ENCODE measurements around the gene ELAVL2.

The ELAVL2 gene

DNA sequence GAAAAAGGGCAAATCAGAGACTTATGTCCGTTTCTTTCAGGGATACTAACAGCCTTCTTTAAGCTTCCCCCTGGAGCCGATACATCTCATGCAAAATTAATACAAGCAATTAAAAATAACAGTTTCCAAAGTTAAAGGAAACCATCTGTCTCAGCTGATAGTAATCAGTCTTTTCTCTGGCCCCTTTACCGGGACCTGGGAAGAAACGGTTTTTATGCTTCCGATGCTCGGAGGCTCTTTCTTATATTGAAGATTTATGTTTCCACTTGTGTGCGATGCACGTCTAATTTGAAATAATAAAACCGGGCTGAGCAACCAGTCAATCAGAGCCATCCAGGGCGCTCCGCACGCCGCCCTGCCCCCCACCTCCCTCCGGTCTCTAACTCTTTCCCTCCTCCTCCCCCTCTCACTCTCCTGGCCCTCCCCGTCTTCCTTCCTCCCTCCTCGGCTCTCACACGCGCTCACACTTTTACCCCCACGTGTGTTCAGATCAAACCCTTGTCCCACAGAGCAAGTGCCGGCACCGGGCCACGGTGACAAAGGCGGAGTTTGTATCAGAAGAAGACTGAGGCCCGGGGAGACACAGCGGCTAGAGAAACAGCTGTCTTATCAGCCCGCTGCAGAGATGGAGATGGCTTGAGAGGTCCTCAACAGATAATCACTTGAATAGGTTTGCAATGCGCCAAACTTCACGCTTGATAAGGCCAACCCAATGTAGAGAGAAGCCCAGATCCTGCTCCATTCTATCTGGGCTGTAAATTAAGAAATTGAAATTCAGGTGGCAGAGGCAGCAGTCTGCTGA is 5.1 kb upstream of the ELAVL2 start:
- Histone ChIP-seq H3K27ac (ENCODE audit: low read depth, low read length) (no peak overlapping the region), H3K9ac (ENCODE audit: low read length in 5 of 5) (no peak overlapping the region), H3K4me3 (ENCODE audit: low read depth in 1 of 5, low read length in 5 of 5) (no peak overlapping the region), H3K27me3 (ENCODE audit: control insufficient read depth in 5 of 5, insufficient read depth in 4 of 5, low read length in 5 of 5) (peaks cover 16 to 46% (median 32%) of the 10 kb centered on the region in 5 donors), H3K4me1 (ENCODE audit: control insufficient read depth in 5 of 5, insufficient read depth in 5 of 5, low read length in 5 of 5) (peaks cover 0 to 6% (median 3%) of the 10 kb centered on the region in 5 donors), H3K36me3 (ENCODE audit: control insufficient read depth in 5 of 5, insufficient read depth in 5 of 5, low read length in 5 of 5) (no peaks in the 10 kb centered on the region), H3K9me3 (ENCODE audit: control insufficient read depth in 5 of 5, low read length in 5 of 5) (peaks cover 0 to 3% (median 0%) of the 10 kb centered on the region in 5 donors)

DNA sequence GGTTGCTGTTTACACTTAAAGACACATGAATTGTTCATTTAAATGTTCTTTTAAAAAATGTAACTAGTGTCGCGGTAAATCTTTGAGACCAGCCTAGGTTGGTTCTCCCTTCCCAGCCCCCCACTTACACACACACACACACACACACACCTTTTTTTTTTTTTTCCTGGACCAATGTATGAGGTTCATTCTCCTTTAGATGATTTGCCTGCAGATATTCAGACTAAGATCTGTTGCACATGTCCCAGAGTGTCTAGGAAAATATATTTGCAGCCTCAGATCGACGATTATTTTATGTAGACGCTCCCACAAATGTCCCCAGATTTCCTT is 4.4 kb upstream of the ELAVL2 start:
- Histone ChIP-seq H3K36me3 (ENCODE audit: control insufficient read depth in 5 of 5, insufficient read depth in 5 of 5, low read length in 5 of 5) (no peaks in the 10 kb centered on the region), H3K9me3 (ENCODE audit: control insufficient read depth in 5 of 5, low read length in 5 of 5) (peaks cover 0 to 3% (median 0%) of the 10 kb centered on the region in 5 donors), H3K9ac (ENCODE audit: low read length in 5 of 5) (no peak overlapping the region), H3K4me1 (ENCODE audit: control insufficient read depth in 5 of 5, insufficient read depth in 5 of 5, low read length in 5 of 5) (peaks cover 0 to 12% (median 6%) of the 10 kb centered on the region in 5 donors), H3K27me3 (ENCODE audit: control insufficient read depth in 5 of 5, insufficient read depth in 4 of 5, low read length in 5 of 5) (peaks cover 20 to 51% (median 35%) of the 10 kb centered on the region in 5 donors), H3K4me3 (ENCODE audit: low read depth in 1 of 5, low read length in 5 of 5) (no peak overlapping the region), H3K27ac (ENCODE audit: low read depth, low read length) (no peak overlapping the region)

DNA sequence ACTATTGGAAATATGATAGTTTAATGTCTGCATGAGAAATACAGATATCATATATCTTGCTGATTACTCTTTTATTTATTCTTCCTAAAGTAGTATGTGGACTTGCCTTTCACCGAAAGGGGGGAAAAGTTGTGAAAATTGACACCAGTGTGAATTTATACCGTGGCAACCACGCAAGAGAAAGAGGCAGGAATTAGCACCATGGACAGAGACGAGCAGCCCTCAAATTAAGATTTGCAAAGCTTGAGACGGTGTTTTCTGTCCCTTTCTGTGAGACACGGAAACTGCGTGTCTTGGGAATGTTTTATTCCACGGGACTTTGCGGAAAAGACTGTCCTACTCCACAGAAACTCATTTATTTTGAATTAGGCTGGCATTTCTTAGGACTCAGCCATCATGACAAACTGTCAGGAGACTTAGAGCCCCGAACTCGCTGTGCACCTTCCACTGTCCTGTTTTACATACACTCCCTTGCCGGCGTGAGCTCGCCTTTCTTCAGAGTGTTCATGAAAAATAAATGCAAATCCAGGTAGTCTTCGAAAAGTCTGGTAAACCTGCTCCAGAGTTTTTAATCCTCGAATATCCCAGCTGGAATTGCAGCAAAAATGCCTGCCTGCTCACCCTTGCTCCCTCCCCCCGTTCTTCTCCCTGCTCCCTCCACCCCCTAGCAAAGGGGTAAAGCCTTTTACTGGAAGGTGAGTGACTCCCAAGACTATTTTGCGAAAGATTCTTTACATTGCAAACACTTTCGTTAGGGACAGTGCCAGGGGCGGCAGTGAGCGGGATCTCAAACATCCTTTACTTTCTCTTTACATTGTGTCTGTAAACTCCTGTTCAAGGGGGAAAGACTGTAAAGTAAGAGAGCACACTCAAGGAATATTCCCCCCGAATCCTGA is 3.8 kb upstream of the ELAVL2 start:
- Histone ChIP-seq H3K9me3 (ENCODE audit: control insufficient read depth in 5 of 5, low read length in 5 of 5) (peaks cover 0 to 3% (median 0%) of the 10 kb centered on the region in 5 donors), H3K36me3 (ENCODE audit: control insufficient read depth in 5 of 5, insufficient read depth in 5 of 5, low read length in 5 of 5) (no peaks in the 10 kb centered on the region), H3K4me3 (ENCODE audit: low read depth in 1 of 5, low read length in 5 of 5) (no peak overlapping the region), H3K27me3 (ENCODE audit: control insufficient read depth in 5 of 5, insufficient read depth in 4 of 5, low read length in 5 of 5) (peaks cover 24 to 57% (median 41%) of the 10 kb centered on the region in 5 donors), H3K4me1 (ENCODE audit: control insufficient read depth in 5 of 5, insufficient read depth in 5 of 5, low read length in 5 of 5) (peaks cover 0 to 18% (median 11%) of the 10 kb centered on the region in 5 donors), H3K9ac (ENCODE audit: low read length in 5 of 5) (no peak overlapping the region), H3K27ac (ENCODE audit: low read depth, low read length) (no peak overlapping the region)

DNA sequence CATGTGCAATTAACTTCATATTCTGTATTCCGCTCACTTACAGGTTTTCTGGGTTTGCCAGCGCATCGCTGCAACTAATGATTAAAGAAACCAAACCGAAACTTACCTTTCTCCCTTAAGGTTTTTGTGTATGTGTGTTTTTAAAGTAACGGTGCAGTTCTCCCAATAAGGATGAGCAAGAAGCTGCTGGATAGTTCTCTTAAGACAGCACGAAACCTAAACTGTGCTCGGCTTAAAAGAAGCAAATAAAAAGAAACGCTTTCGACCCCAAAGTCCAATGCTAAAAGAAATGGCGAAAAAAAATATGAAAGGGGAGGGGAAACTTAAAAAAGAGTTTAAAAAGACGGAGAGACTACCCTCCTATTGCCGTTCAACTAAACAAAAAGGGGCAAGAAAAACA is 340 bp downstream of the ELAVL2 start:
- peaks cover 53 to 79% (median 64%) of the 10 kb centered on the region in 5 donors for H3K27me3 ChIP-seq (ENCODE audit: control insufficient read depth in 5 of 5, insufficient read depth in 4 of 5, low read length in 5 of 5)
- no peak overlapping the region for H3K27ac ChIP-seq (ENCODE audit: low read depth, low read length)
- no peaks in the 10 kb centered on the region for H3K36me3 ChIP-seq (ENCODE audit: control insufficient read depth in 5 of 5, insufficient read depth in 5 of 5, low read length in 5 of 5)
- H3K9ac ChIP-seq (ENCODE audit: low read length in 5 of 5): no peak overlapping the region
- H3K9me3 ChIP-seq (ENCODE audit: control insufficient read depth in 5 of 5, low read length in 5 of 5): peaks cover 0 to 3% (median 0%) of the 10 kb centered on the region in 5 donors
- H3K4me1 ChIP-seq (ENCODE audit: control insufficient read depth in 5 of 5, insufficient read depth in 5 of 5, low read length in 5 of 5): peaks cover 0 to 36% (median 31%) of the 10 kb centered on the region in 5 donors
- H3K4me3 ChIP-seq (ENCODE audit: low read depth in 1 of 5, low read length in 5 of 5): peak overlapping the region; percentile 38 to 68 (median 58)

DNA sequence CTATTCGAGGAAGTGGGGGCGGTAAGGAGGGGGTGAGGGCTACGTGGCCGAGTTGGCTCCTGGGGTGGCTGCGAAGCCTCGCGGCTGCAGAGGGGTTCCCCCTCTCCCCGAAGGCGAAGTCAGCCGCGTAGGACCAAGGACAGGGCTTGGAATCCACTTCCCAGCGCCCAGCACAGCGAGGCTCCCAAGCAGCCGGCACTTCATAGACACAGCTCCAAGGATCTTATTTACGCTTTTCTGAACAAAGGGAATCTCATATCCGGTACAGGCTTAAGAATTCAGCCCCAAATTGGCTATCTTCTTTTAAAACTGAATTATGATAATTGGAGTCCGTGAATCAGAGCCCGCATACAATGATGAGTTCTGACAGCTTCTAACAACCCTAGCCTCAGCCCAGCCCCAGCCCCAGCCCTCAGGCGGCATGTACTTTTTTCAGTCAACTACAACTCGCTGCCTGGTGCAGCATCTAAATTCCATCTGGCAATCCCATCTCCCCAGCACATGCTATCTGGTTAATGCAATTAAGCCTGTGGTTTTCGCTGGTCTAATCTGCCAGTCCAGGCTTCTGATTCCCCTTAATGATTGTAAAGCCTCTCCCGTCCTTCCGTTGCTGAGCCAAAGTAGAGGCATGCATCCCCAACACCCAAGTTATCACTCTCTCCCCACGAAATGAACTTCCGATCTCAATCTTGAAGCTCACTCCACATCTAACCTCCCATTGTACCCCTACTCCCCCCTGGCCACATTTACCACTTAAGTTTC is 1.0 kb downstream of the ELAVL2 start:
- Histone ChIP-seq H3K9ac (ENCODE audit: low read length in 5 of 5) (peak overlapping the region in 1 of 5 donors; percentile 24), H3K27me3 (ENCODE audit: control insufficient read depth in 5 of 5, insufficient read depth in 4 of 5, low read length in 5 of 5) (peaks cover 50 to 75% (median 64%) of the 10 kb centered on the region in 5 donors), H3K4me3 (ENCODE audit: low read depth in 1 of 5, low read length in 5 of 5) (peak overlapping the region; percentile 38 to 68 (median 58))

DNA sequence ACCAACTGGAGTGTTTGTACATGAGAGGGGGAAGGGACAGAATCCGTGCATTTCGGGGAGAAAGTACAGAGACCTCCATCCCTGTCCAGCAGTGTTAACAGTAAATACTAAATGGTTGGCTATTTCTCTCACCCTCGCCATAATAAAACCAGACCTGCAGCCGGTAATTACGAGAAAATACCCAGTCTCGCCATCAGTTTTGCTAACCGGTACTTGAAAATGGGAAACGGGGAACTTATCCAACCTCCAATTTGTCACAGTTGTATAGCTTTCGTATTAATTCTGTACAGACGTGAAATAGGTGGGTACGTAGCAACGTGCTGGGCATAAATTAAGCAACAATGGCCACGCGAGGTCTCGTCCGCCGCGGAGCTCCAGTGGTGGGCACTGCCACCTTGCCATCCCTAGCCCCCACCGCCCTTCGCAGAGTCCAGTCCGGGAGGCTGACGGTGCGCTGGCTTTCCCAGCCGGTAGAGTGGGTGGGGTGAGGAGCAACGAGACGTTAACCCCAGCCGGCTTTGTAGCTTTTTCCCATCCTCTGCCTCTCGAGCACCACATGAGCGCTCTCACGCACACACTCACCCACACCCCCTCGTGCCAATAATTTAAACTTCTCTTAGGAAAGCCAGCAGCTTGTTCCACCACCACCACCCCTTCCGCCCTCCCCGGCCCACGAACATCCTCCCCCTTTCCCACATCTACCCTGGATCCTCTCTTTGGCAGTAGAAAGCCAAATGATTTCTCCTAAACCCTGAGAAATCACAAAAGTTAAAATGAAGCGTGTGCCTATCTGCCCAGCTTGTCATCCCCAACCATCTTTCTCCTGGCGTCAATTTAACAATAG is 1.8 kb downstream of the ELAVL2 start:
- peaks cover 0 to 39% (median 34%) of the 10 kb centered on the region in 5 donors for H3K4me1 ChIP-seq (ENCODE audit: control insufficient read depth in 5 of 5, insufficient read depth in 5 of 5, low read length in 5 of 5)
- H3K4me3 ChIP-seq (ENCODE audit: low read depth in 1 of 5, low read length in 5 of 5): peak overlapping the region in 2 of 5 donors; percentile 1 to 68
- H3K9ac ChIP-seq (ENCODE audit: low read length in 5 of 5): no peak overlapping the region
- H3K9me3 ChIP-seq (ENCODE audit: control insufficient read depth in 5 of 5, low read length in 5 of 5): peaks cover 0 to 3% (median 0%) of the 10 kb centered on the region in 5 donors
- no peak overlapping the region for H3K27ac ChIP-seq (ENCODE audit: low read depth, low read length)
- H3K36me3 ChIP-seq (ENCODE audit: control insufficient read depth in 5 of 5, insufficient read depth in 5 of 5, low read length in 5 of 5): no peaks in the 10 kb centered on the region
- peaks cover 49 to 70% (median 62%) of the 10 kb centered on the region in 5 donors for H3K27me3 ChIP-seq (ENCODE audit: control insufficient read depth in 5 of 5, insufficient read depth in 4 of 5, low read length in 5 of 5)

More for the DNA sequence above, 1.0 kb downstream of the ELAVL2 start:
- Histone ChIP-seq H3K4me1 (ENCODE audit: control insufficient read depth in 5 of 5, insufficient read depth in 5 of 5, low read length in 5 of 5) (peaks cover 0 to 39% (median 34%) of the 10 kb centered on the region in 5 donors), H3K27ac (ENCODE audit: low read depth, low read length) (no peak overlapping the region), H3K9me3 (ENCODE audit: control insufficient read depth in 5 of 5, low read length in 5 of 5) (peaks cover 0 to 3% (median 0%) of the 10 kb centered on the region in 5 donors), H3K36me3 (ENCODE audit: control insufficient read depth in 5 of 5, insufficient read depth in 5 of 5, low read length in 5 of 5) (no peaks in the 10 kb centered on the region)

DNA sequence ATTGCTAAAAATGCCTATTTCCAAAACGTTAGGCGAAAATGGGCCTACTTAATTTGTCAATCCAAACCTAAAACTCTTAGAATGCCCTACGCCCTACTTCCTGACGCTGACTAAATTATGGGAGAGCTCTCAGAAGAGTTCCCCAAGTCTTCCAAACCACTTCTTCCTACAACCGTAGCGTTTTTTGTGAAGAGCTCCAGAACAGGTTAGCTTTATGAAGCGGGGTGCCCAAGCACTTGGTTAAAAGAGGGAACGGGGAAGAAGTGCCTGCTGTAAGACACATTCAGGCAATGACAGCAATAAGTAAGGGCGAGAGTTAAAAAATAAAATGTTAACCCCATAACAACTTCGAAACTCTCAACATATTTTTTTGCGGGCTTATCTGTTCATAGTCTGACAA is 2.8 kb downstream of the ELAVL2 start:
- Histone ChIP-seq H3K27me3 (ENCODE audit: control insufficient read depth in 5 of 5, insufficient read depth in 4 of 5, low read length in 5 of 5) (peaks cover 49 to 69% (median 62%) of the 10 kb centered on the region in 5 donors), H3K4me3 (ENCODE audit: low read depth in 1 of 5, low read length in 5 of 5) (no peak overlapping the region), H3K9me3 (ENCODE audit: control insufficient read depth in 5 of 5, low read length in 5 of 5) (peaks cover 0 to 3% (median 0%) of the 10 kb centered on the region in 5 donors)

DNA sequence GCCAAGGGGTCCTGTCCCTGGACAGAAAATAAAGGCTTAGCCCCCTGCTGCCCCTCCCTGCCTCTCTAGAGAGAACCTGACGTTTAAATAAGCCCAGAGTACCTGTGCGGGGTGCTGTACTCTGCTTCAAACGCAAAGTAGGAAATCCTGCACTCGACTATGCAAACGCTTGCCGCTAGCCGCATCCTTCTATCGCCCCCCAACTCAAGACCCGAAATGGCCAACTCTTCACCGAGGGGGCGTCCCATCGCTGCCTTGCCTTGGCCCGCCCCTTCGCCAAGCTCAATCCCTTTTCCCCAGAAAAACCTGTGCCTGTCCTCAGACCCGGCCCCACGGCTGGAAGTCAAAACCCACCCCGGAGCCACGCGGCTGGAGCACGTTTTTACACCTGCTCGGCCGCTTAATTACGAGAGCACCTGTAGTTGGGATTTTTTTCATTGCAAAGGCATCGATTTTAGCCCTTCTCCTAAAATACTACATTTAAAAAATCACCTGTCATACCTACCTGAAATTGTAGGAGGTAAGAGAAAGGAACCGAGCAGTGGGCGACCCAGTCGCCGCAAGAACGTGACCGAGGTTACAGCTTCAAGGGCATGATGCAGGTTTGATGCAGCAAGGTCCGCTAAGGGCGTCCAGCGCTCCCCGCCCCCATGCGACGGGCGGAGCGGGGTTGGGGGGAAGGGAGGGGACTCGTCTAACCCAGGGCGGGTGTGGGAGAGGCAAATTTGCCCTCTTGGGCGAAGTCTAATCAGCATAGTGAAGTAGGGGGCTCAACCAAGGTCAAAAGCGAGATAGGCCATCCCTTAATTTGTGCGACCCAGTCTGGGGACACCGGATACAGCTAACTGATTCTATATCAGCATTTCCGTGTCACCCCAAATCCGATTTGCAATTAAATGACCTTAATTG is 3.5 kb downstream of the ELAVL2 start:
- H3K9ac ChIP-seq (ENCODE audit: low read length in 5 of 5): no peak overlapping the region
- H3K27ac ChIP-seq (ENCODE audit: low read depth, low read length): no peak overlapping the region
- H3K4me3 ChIP-seq (ENCODE audit: low read depth in 1 of 5, low read length in 5 of 5): peak overlapping the region in 1 of 5 donors; percentile 52
- H3K4me1 ChIP-seq (ENCODE audit: control insufficient read depth in 5 of 5, insufficient read depth in 5 of 5, low read length in 5 of 5): peaks cover 0 to 39% (median 34%) of the 10 kb centered on the region in 5 donors
- no peaks in the 10 kb centered on the region for H3K36me3 ChIP-seq (ENCODE audit: control insufficient read depth in 5 of 5, insufficient read depth in 5 of 5, low read length in 5 of 5)
- peaks cover 49 to 64% (median 62%) of the 10 kb centered on the region in 5 donors for H3K27me3 ChIP-seq (ENCODE audit: control insufficient read depth in 5 of 5, insufficient read depth in 4 of 5, low read length in 5 of 5)
- peaks cover 0 to 3% (median 0%) of the 10 kb centered on the region in 5 donors for H3K9me3 ChIP-seq (ENCODE audit: control insufficient read depth in 5 of 5, low read length in 5 of 5)

More for the DNA sequence above, 2.8 kb downstream of the ELAVL2 start:
- no peak overlapping the region for H3K9ac ChIP-seq (ENCODE audit: low read length in 5 of 5)
- peaks cover 0 to 39% (median 34%) of the 10 kb centered on the region in 5 donors for H3K4me1 ChIP-seq (ENCODE audit: control insufficient read depth in 5 of 5, insufficient read depth in 5 of 5, low read length in 5 of 5)
- H3K27ac ChIP-seq (ENCODE audit: low read depth, low read length): no peak overlapping the region
- no peaks in the 10 kb centered on the region for H3K36me3 ChIP-seq (ENCODE audit: control insufficient read depth in 5 of 5, insufficient read depth in 5 of 5, low read length in 5 of 5)
